ENCODE measurements around the gene ZNF775.
A peak's percentile ranks its signal among the peaks of the same experiment; 100 is the strongest.

The ZNF775 gene

GRCh38 chr7:150346922-150347321 is 32.2 kb upstream of the ZNF775 start:
- Histone ChIP-seq H3K36me3 (ENCODE audit: insufficient read depth, low read length) (no peaks in the 10 kb centered on the region), H3K27me3 (ENCODE audit: insufficient read depth, low read length) (peaks cover 48% of the 10 kb centered on the region), H3K79me2 (ENCODE audit: control insufficient read depth, insufficient read depth, low read length, unreplicated experiment) (no peaks in the 10 kb centered on the region), H3K4me3 (ENCODE audit: low read depth, low read length) (no peak overlapping the region), H3K4me1 (ENCODE audit: control insufficient read depth, insufficient read depth, low read length, unreplicated experiment) (no peaks in the 10 kb centered on the region), H3K27ac (ENCODE audit: low read depth, low read length) (no peak overlapping the region), H2AFZ (ENCODE audit: low read length, unreplicated experiment) (no peak overlapping the region)

- Histone ChIP-seq H2AFZ (ENCODE audit: low read length, unreplicated experiment) (no peak overlapping the region), H3K27ac (ENCODE audit: low read depth, low read length) (no peak overlapping the region), H3K4me1 (ENCODE audit: control insufficient read depth, insufficient read depth, low read length, unreplicated experiment) (no peaks in the 10 kb centered on the region), H3K27me3 (ENCODE audit: insufficient read depth, low read length) (peaks cover 12% of the 10 kb centered on the region), H3K36me3 (ENCODE audit: insufficient read depth, low read length) (no peaks in the 10 kb centered on the region), H3K79me2 (ENCODE audit: control insufficient read depth, insufficient read depth, low read length, unreplicated experiment) (no peaks in the 10 kb centered on the region), H3K4me3 (ENCODE audit: low read depth, low read length) (no peak overlapping the region)
Measured at GRCh38 chr7:150351587-150352194, 27.4 kb upstream of the ZNF775 start.

- H3K4me1 ChIP-seq (ENCODE audit: control insufficient read depth, insufficient read depth, low read length, unreplicated experiment): no peaks in the 10 kb centered on the region
- H3K27ac ChIP-seq (ENCODE audit: low read depth, low read length): no peak overlapping the region
- H2AFZ ChIP-seq (ENCODE audit: low read length, unreplicated experiment): peak overlapping the region; percentile 94
Measured at GRCh38 chr7:150355666-150356059, 23.5 kb upstream of the ZNF775 start.

GRCh38 chr7:150356265-150356897 is 22.7 kb upstream of the ZNF775 start:
- H2AFZ ChIP-seq (ENCODE audit: low read length, unreplicated experiment): peak overlapping the region; percentile 83
- no peaks in the 10 kb centered on the region for H3K4me1 ChIP-seq (ENCODE audit: control insufficient read depth, insufficient read depth, low read length, unreplicated experiment)
- peaks cover under 1% of the 10 kb centered on the region; the same call in 1 of the 2 replicates for H3K27me3 ChIP-seq (ENCODE audit: insufficient read depth, low read length)
- H3K36me3 ChIP-seq (ENCODE audit: insufficient read depth, low read length): no peaks in the 10 kb centered on the region
- H3K4me3 ChIP-seq (ENCODE audit: low read depth, low read length): no peak overlapping the region
- H3K79me2 ChIP-seq (ENCODE audit: control insufficient read depth, insufficient read depth, low read length, unreplicated experiment): no peaks in the 10 kb centered on the region
- no peak overlapping the region for H3K27ac ChIP-seq (ENCODE audit: low read depth, low read length)

More at GRCh38 chr7:150355666-150356059, 23.5 kb upstream of the ZNF775 start:
- Histone ChIP-seq H3K27me3 (ENCODE audit: insufficient read depth, low read length) (peaks cover 4% of the 10 kb centered on the region; the same call in 1 of the 2 replicates), H3K36me3 (ENCODE audit: insufficient read depth, low read length) (no peaks in the 10 kb centered on the region), H3K79me2 (ENCODE audit: control insufficient read depth, insufficient read depth, low read length, unreplicated experiment) (no peaks in the 10 kb centered on the region), H3K4me3 (ENCODE audit: low read depth, low read length) (no peak overlapping the region)

GRCh38 chr7:150357270-150357669 is 21.9 kb upstream of the ZNF775 start:
- Histone ChIP-seq H3K36me3 (ENCODE audit: insufficient read depth, low read length) (no peaks in the 10 kb centered on the region), H3K4me3 (ENCODE audit: low read depth, low read length) (no peak overlapping the region), H3K4me1 (ENCODE audit: control insufficient read depth, insufficient read depth, low read length, unreplicated experiment) (no peaks in the 10 kb centered on the region), H3K79me2 (ENCODE audit: control insufficient read depth, insufficient read depth, low read length, unreplicated experiment) (no peaks in the 10 kb centered on the region), H3K27ac (ENCODE audit: low read depth, low read length) (no peak overlapping the region), H2AFZ (ENCODE audit: low read length, unreplicated experiment) (no peak overlapping the region), H3K27me3 (ENCODE audit: insufficient read depth, low read length) (no peaks in the 10 kb centered on the region)

DNA sequence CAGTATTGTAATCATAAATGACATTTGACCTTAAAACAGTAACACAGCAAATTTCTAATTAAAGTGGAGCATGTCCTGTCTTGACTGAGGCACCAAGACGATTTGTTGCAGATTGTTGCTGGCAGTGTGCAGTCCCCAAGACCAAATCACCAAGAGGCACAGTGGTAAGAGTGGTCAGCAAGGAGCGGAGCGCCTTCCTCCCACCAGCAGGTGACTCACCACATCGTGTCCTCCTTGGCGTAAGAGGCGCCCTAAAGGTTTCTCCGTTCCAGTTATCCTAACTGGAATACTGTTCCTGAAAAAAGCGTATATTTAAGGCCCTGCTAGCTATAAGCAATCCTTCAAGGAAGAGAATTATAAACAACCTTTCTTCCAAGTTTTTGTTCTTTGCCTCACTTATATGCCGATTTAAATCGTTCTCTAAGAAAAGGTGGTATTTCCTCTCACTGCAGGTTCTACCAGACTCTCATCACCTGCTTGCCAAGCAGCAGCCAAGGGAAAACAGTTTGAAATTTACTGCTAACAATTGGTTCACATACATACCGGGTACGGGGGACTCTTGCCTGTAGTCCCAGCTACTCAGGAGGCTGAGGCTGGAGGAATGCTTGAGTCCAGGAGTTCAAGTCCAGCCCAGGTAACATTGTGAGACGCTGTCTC is 21.2 kb upstream of the ZNF775 start:
- Histone ChIP-seq H3K79me2 (ENCODE audit: control insufficient read depth, insufficient read depth, low read length, unreplicated experiment) (no peaks in the 10 kb centered on the region), H3K27ac (ENCODE audit: low read depth, low read length) (no peak overlapping the region), H3K4me1 (ENCODE audit: control insufficient read depth, insufficient read depth, low read length, unreplicated experiment) (no peaks in the 10 kb centered on the region), H3K4me3 (ENCODE audit: low read depth, low read length) (no peak overlapping the region), H3K27me3 (ENCODE audit: insufficient read depth, low read length) (no peaks in the 10 kb centered on the region), H2AFZ (ENCODE audit: low read length, unreplicated experiment) (no peak overlapping the region), H3K36me3 (ENCODE audit: insufficient read depth, low read length) (no peaks in the 10 kb centered on the region)

- no peaks in the 10 kb centered on the region for H3K79me2 ChIP-seq (ENCODE audit: control insufficient read depth, insufficient read depth, low read length, unreplicated experiment)
- no peak overlapping the region for H3K4me3 ChIP-seq (ENCODE audit: low read depth, low read length)
- H3K27ac ChIP-seq (ENCODE audit: low read depth, low read length): no peak overlapping the region
- H3K36me3 ChIP-seq (ENCODE audit: insufficient read depth, low read length): no peaks in the 10 kb centered on the region
- H3K4me1 ChIP-seq (ENCODE audit: control insufficient read depth, insufficient read depth, low read length, unreplicated experiment): no peaks in the 10 kb centered on the region
- no peak overlapping the region for H2AFZ ChIP-seq (ENCODE audit: low read length, unreplicated experiment)
- no peaks in the 10 kb centered on the region for H3K27me3 ChIP-seq (ENCODE audit: insufficient read depth, low read length)
Measured at GRCh38 chr7:150358433-150358832, 20.7 kb upstream of the ZNF775 start.

DNA sequence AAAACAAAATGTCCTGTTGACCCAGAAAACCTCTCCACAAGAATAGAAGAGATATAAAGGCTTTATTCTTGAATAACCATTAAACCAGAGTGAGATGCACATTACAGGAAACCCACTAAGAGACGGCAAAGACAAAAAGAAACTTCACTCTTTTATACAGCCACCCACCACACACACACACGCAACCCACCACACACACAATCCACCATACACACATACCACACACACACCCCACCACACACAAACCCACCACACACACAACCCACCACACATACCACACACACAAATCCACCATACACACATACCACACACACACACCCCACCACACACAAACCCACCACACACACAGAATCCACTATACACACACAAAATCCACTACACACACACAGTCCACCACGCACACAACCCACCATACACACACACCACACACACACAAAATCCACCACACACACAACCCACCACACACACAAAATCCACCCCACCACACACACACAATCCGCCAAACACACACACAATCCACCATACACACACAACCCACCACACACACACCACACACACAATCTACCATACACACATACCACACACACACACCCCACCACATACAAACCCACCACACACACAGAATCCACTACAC is 20.0 kb upstream of the ZNF775 start:
- no peak overlapping the region for H2AFZ ChIP-seq (ENCODE audit: low read length, unreplicated experiment)
- H3K36me3 ChIP-seq (ENCODE audit: insufficient read depth, low read length): no peaks in the 10 kb centered on the region
- no peak overlapping the region for H3K4me3 ChIP-seq (ENCODE audit: low read depth, low read length)
- H3K27ac ChIP-seq (ENCODE audit: low read depth, low read length): no peak overlapping the region
- no peaks in the 10 kb centered on the region for H3K79me2 ChIP-seq (ENCODE audit: control insufficient read depth, insufficient read depth, low read length, unreplicated experiment)
- H3K4me1 ChIP-seq (ENCODE audit: control insufficient read depth, insufficient read depth, low read length, unreplicated experiment): no peaks in the 10 kb centered on the region
- no peaks in the 10 kb centered on the region for H3K27me3 ChIP-seq (ENCODE audit: insufficient read depth, low read length)

- Histone ChIP-seq H3K4me3 (ENCODE audit: low read depth, low read length) (no peak overlapping the region), H3K27me3 (ENCODE audit: insufficient read depth, low read length) (no peaks in the 10 kb centered on the region), H3K79me2 (ENCODE audit: control insufficient read depth, insufficient read depth, low read length, unreplicated experiment) (no peaks in the 10 kb centered on the region), H2AFZ (ENCODE audit: low read length, unreplicated experiment) (no peak overlapping the region), H3K36me3 (ENCODE audit: insufficient read depth, low read length) (no peaks in the 10 kb centered on the region), H3K27ac (ENCODE audit: low read depth, low read length) (no peak overlapping the region), H3K4me1 (ENCODE audit: control insufficient read depth, insufficient read depth, low read length, unreplicated experiment) (no peaks in the 10 kb centered on the region)
Measured at GRCh38 chr7:150359622-150360362, 19.3 kb upstream of the ZNF775 start.

GRCh38 chr7:150360363-150361058 is 18.6 kb upstream of the ZNF775 start:
- no peak overlapping the region for H3K4me3 ChIP-seq (ENCODE audit: low read depth, low read length)
- no peaks in the 10 kb centered on the region for H3K27me3 ChIP-seq (ENCODE audit: insufficient read depth, low read length)
- no peak overlapping the region for H3K27ac ChIP-seq (ENCODE audit: low read depth, low read length)
- H3K36me3 ChIP-seq (ENCODE audit: insufficient read depth, low read length): no peaks in the 10 kb centered on the region
- no peak overlapping the region for H2AFZ ChIP-seq (ENCODE audit: low read length, unreplicated experiment)
- no peaks in the 10 kb centered on the region for H3K4me1 ChIP-seq (ENCODE audit: control insufficient read depth, insufficient read depth, low read length, unreplicated experiment)
- no peaks in the 10 kb centered on the region for H3K79me2 ChIP-seq (ENCODE audit: control insufficient read depth, insufficient read depth, low read length, unreplicated experiment)
